GM18508 (cell line): ENCODE measurements around the gene IFITM1.

Source experiments
- ATAC-seq: cut with Tn5 transposase; IDR thresholded peaks from one replicate; pipeline ENCODE4 v1.9.1; 2021; ENCODE audit warnings: moderate number of reproducible peaks; ENCODE audit not compliant: insufficient read depth, unreplicated experiment

IFITM1 gene

GRCh38 chr11:293271-293851, 20.5 kb upstream of the IFITM1 start:
- ATAC-seq: no peak

GRCh38 chr11:293852-294661, 19.8 kb upstream of the IFITM1 start:
- no peak for ATAC-seq

- ATAC-seq: no peak
Measured at GRCh38 chr11:294780-295179, 19.1 kb upstream of the IFITM1 start.

- ATAC-seq: no peak
Measured at GRCh38 chr11:295351-296170, 18.3 kb upstream of the IFITM1 start.

GRCh38 chr11:296171-297050, 17.4 kb upstream of the IFITM1 start:
- ATAC-seq: no peak

- ATAC-seq: no peak
Measured at GRCh38 chr11:297051-297585, 16.7 kb upstream of the IFITM1 start.

GRCh38 chr11:297586-298405, 16.0 kb upstream of the IFITM1 start:
- no peak for ATAC-seq

- no peak for ATAC-seq
Measured at GRCh38 chr11:298406-299065, 15.3 kb upstream of the IFITM1 start.

GRCh38 chr11:299081-299891, 14.6 kb upstream of the IFITM1 start, which contains the start of gene IFITM5:
Gene IFITM5, minus strand, starts transcription at chr11:299526. Its CDS starts 36 bp downstream, at chr11:299490.
- ATAC-seq: no peak

- ATAC-seq: no peak
Measured at GRCh38 chr11:299951-300735, 13.7 kb upstream of the IFITM1 start.

GRCh38 chr11:303363-303762, 10.5 kb upstream of the IFITM1 start:
- no peak for ATAC-seq

- ATAC-seq: no peak
Measured at GRCh38 chr11:304061-304506, 9.8 kb upstream of the IFITM1 start.

GRCh38 chr11:304915-305843, 8.7 kb upstream of the IFITM1 start:
- ATAC-seq: no peak

GRCh38 chr11:305844-306211, 8.0 kb upstream of the IFITM1 start:
- ATAC-seq: no peak

GRCh38 chr11:306645-307371, 7.0 kb upstream of the IFITM1 start:
- ATAC-seq: no peak
